Coronary artery (tissue), 2 donors: ENCODE results near the gene TAS2R60.
"Not testable (repeated sequence)": the region's sequence is repeated elsewhere in the genome, so short reads cannot be mapped to it uniquely, and the experiment has no call there.

ENCODE experiments used
- DNase-seq: peaks from one replicate; pipeline ENCODE4 v3.0.0-alpha.2; 2017; ENCODE audit warnings: low spot score
- H3K27ac ChIP-seq, 2 donors: fragments of 200-600 bp; sonication (generic); one replicate each; pipeline ENCODE4 v1.5.1; 2016 to 2019
- H3K4me3 ChIP-seq: fragments of 200-600 bp; sonication (generic); 2 replicates; pipeline ENCODE4 v1.5.1; 2016; ENCODE audit warnings: mild to moderate bottlenecking, moderate library complexity
- TF ChIP-seq, protein P1 (sequence below): fragments of 200-600 bp; sonication (generic); IDR thresholded peaks from one replicate; pipeline ENCODE4 v1.5.1; 2019; ENCODE audit warnings: antibody characterized with exemption

The TAS2R60 gene

DNA sequence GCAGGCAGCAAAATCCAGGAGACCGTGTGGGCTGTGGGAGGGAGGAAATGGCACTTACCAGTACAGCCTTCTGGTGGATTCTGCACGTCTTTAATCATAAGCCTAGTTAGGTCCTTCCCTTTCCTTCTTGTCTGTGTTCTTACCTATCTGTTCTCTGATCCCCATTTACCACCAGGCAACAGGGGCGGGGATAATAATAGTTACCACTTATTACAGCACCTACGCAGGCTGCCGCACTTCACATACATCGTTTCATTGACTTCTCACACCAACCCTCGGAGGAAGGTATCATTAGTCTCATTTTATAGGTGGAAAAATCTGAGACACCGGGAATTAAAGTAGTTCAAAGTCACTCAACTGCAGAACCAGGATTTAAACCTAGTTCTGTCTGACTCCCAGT, 30.1 kb upstream of the TAS2R60 start:
- TF ChIP-seq, protein P1, sequence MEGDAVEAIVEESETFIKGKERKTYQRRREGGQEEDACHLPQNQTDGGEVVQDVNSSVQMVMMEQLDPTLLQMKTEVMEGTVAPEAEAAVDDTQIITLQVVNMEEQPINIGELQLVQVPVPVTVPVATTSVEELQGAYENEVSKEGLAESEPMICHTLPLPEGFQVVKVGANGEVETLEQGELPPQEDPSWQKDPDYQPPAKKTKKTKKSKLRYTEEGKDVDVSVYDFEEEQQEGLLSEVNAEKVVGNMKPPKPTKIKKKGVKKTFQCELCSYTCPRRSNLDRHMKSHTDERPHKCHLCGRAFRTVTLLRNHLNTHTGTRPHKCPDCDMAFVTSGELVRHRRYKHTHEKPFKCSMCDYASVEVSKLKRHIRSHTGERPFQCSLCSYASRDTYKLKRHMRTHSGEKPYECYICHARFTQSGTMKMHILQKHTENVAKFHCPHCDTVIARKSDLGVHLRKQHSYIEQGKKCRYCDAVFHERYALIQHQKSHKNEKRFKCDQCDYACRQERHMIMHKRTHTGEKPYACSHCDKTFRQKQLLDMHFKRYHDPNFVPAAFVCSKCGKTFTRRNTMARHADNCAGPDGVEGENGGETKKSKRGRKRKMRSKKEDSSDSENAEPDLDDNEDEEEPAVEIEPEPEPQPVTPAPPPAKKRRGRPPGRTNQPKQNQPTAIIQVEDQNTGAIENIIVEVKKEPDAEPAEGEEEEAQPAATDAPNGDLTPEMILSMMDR = no peak
- Histone ChIP-seq H3K27ac (no peak overlapping the region), H3K4me3 (no peak overlapping the region)
- DNase-seq = no peak

DNA sequence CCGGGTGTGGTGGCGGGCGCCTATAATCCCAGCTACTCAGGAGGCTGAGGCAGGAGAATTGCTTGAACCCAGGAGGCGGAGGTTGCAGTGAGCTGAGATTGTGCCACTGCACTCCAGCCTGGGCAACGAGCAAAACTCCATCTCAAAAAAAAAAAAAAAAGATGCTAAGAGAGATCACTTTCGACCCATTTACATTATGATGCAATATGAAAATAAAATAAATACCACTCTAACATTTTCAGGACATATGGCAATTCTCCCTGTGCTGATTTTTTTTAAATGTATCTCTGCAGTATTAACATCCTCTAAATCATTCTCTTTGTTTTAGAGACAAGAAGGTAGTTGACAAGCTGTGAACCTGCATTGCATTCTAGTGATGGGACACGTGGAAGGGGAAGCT, 28.0 kb upstream of the TAS2R60 start:
- H3K27ac ChIP-seq, DNase-seq: not testable (repeated sequence)

DNA sequence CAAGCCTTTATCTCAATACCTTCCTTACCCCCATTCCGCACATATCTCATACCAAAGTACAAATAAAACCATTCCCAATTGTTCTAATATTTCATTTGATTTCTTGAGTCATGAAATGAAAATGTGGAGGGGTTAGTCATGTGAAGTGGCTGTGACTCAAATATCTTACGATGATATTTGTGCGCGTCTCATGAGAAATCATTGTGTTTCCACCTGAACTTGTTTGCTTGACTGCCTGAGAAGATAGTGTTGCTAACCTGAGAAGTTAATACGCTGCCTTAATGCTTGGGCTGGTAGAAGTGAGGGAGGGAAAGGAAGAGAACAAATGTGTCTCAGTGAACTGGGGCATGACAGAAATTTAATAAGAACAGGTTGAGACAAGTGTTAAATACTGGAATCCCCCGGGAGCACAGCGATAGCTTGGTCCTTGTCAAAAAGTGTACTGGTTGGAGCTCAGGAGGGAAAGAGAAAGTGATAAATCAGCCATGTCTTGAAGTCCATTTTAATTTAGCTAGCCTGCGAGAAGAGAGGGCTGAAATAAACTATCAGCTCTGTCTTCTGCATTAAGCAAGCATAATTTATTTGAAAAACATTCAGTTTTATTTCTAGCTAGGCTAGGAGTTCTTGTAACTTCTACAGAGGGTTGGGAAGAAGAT, 27.4 kb upstream of the TAS2R60 start:
- Histone ChIP-seq H3K27ac (no peak overlapping the region), H3K4me3 (no peak overlapping the region)
- TF ChIP-seq, protein P1 = no peak
- no peak for DNase-seq

More for the DNA sequence above, 28.0 kb upstream of the TAS2R60 start:
- H3K4me3 ChIP-seq = not testable (repeated sequence)

DNA sequence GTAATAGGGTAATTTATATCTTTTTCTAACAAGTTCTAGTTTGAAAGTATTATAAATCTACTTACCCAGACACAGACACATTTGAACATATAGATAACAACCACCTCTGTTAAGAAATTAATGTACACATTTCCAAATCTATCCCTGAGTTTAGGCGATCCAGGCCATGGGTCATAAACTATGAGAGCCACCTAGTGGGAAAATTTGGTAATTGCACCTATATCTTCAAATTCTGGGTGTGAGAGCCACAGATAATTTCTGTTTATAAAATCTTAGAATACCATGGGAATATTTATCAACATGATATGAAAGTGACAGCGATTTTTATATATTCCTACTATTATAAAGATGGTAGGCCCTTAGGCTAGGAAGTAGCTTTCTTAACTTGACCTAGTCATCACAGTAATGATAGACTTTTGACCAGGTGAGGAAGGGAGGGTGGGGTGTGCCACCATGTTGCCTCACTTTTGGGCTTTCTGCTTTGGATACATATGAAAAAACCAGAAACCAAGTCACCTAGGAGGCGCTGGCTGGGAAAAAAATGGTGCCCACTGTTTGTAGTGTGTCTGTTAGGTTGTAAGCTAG, 26.6 kb upstream of the TAS2R60 start:
- no peak for DNase-seq

DNA sequence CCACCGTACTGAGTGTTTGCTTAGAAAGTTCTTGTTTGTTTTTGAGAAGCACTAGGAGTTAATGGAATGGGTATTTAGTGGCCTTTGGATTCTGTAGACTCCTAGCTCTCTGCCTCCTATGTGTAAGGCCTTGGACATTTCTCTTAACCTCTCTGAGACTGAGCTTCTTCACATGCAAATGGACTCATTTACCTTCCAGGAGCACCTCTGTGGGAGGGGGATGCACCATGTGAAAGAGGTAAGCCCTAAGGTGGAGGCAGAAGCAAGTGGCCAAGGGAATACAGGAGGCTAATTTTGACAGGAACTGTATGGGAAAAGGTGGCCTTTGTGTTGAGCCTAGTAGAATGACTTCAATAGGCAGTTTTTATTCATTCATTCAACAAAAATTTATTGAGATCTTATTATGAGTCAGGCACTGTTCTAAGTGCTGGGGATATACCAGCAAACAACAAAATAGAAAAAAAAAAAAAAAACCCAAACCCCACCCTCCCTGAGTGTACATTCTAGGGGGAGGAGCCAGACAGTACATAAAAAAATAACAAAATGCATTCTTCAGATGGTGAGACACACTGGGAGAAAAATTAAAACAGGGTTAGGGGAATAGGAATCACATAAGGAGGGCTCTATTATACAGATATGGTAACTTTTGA, 25.4 kb upstream of the TAS2R60 start:
- no peak for DNase-seq
- TF ChIP-seq, protein P1 = no peak
- no peak overlapping the region for H3K4me3 ChIP-seq
- H3K27ac ChIP-seq = no peak overlapping the region

More for the DNA sequence above, 26.6 kb upstream of the TAS2R60 start:
- H3K4me3 ChIP-seq = no peak overlapping the region
- no peak overlapping the region for H3K27ac ChIP-seq
- TF ChIP-seq, protein P1 = peak; percentile 60

DNA sequence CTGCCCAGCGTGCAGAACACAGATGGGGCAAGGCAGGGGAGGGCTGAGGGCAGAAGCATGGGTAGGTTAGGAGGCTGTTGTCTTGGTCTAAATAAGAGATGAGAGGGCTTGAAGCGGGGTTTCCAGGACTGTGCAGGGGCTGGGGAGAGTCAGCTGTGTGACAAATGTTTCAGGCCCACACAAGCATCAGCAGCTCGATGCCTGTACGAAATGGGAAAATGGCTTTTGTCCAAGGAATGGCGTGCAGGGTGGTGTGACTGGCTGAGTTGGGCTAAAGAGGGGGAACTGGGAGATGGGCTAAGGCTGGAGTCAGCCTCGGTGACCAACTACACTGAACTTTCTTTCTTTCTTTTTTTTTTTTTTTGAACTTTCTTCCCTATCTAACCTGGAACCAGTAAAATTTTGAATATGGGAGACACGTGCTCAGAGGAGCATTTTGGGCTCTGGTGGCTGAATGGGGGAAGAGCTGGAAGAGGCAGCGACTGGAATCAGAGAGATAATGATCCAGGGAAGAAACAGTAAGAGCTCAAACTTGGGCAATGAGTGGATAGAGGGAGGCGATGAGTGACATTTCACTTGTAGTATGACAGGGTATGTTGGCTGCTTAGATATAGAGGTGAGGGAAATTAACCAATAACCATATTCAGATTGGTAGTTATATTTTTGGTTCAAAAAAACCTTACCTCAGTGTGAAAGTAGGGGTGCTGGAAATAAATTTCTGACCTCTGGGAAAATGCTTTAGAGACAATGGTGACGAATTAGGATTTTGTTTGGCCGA, 24.4 kb upstream of the TAS2R60 start:
- TF ChIP-seq, protein P1 = no peak
- DNase-seq = no peak
- no peak overlapping the region for H3K4me3 ChIP-seq
- no peak overlapping the region for H3K27ac ChIP-seq

DNA sequence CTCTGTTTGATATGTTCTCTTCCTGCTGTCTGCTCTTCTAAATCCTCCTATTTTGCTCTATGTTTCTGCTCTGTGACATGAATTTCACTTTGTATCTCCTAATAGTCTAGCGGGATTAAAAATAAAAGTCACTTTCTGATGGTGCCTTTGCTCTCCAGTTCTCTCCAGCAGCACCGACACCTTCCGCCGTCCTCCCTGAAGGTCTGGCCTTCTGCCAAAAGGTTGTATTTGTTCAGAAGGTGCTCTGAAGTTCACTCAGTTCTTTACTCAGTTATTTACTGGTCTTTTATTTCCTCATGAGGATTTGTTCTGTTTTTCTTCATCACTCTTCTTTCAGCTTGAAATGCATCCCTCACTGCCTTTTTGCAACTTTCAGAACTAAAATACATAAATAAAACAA, 23.4 kb upstream of the TAS2R60 start:
- Histone ChIP-seq H3K4me3 (no peak overlapping the region), H3K27ac (no peak overlapping the region)
- no peak for DNase-seq
- TF ChIP-seq, protein P1 = no peak

DNA sequence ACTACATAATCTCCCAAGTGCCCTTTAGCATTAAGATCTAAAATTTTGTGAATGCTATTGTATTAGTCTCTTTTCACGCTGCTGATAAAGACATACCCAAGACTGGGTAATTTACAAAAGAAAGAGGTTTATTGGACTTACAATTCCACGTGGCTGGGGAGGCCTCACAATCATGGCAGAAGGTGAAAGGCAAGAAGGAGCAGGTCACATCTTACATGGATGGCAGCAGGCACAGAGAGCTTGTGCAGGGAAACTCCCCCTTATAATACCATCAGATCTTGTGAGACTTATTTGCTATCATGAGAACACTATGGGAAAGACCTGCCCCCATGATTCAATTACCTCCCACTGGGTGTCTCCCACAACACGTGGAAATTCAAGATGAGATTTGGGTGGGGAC, 22.6 kb upstream of the TAS2R60 start:
- H3K4me3 ChIP-seq, DNase-seq, H3K27ac ChIP-seq: not testable (repeated sequence)
